ENCODE data around the gene SLC1A2.

- TF ChIP-seq, protein P1, sequence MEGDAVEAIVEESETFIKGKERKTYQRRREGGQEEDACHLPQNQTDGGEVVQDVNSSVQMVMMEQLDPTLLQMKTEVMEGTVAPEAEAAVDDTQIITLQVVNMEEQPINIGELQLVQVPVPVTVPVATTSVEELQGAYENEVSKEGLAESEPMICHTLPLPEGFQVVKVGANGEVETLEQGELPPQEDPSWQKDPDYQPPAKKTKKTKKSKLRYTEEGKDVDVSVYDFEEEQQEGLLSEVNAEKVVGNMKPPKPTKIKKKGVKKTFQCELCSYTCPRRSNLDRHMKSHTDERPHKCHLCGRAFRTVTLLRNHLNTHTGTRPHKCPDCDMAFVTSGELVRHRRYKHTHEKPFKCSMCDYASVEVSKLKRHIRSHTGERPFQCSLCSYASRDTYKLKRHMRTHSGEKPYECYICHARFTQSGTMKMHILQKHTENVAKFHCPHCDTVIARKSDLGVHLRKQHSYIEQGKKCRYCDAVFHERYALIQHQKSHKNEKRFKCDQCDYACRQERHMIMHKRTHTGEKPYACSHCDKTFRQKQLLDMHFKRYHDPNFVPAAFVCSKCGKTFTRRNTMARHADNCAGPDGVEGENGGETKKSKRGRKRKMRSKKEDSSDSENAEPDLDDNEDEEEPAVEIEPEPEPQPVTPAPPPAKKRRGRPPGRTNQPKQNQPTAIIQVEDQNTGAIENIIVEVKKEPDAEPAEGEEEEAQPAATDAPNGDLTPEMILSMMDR (IDR thresholded peaks at IDR 0.05; ENCODE audit: extremely low read depth in 1 of 2, insufficient read depth in 1 of 2, low read depth in 1 of 2, low read length in 2 of 2), result no peak
- TF ChIP-seq POLR2A (IDR thresholded peaks at IDR 0.05; ENCODE audit: low read depth, low read length) (no peak), EZH2 (IDR thresholded peaks at IDR 0.05; ENCODE audit: borderline replicate concordance, low read depth, low read length, severe bottlenecking) (no peak), MYC (IDR thresholded peaks at IDR 0.05; ENCODE audit: low read depth, low read length) (no peak), POLR2AphosphoS5 (IDR thresholded peaks at IDR 0.05; ENCODE audit: insufficient read depth, low read depth, low read length) (no peak), GATA2 (IDR thresholded peaks at IDR 0.05; ENCODE audit: insufficient read depth, insufficient read length, low read depth, low read length) (no peak)
Observed at GRCh38 chr11:35433588-35433987, 14.2 kb upstream of the SLC1A2 start.

Data from endothelial cell of umbilical vein (primary cell).